22Rv1 (cell line): ENCODE measurements around the gene SCARF1.

Source experiments
- CTCF ChIP-seq: fragments of 450-650 bp; IDR thresholded peaks from 2 replicates; pipeline ENCODE4 v1.5.1; 2017; ENCODE audit warnings: mild to moderate bottlenecking
- ZFX ChIP-seq: fragments of 450-650 bp; IDR thresholded peaks from 2 replicates; pipeline ENCODE4 v1.6.1; 2017; ENCODE audit warnings: antibody characterized with exemption, borderline replicate concordance

GRCh38 chr17:1617620-1618174, 27.8 kb downstream of the SCARF1 start:
- TF ChIP-seq CTCF (no peak), ZFX (no peak)
